BE2C (cell line): ENCODE results near the gene VSTM2B.

Experiments used
- DNase-seq: peaks from one replicate; pipeline ENCODE4 v3.0.0-alpha.2; 2020
- H3K27me3 ChIP-seq: fragments of 250-450 bp; sonication (Bioruptor Pico); 2 replicates; pipeline ENCODE4 v1.5.1; 2020; ENCODE audit warnings: mild to moderate bottlenecking
- H3K36me3 ChIP-seq: fragments of 250-450 bp; sonication (Bioruptor Pico); 2 replicates; pipeline ENCODE4 v1.5.1; 2020; ENCODE audit warnings: mild to moderate bottlenecking
- H3K4me1 ChIP-seq: fragments of 250-450 bp; sonication (Bioruptor Pico); 2 replicates; pipeline ENCODE4 v1.5.1; 2020
- H3K4me3 ChIP-seq: 2 replicates; pipeline ENCODE4 v1.5.1; 2011; ENCODE audit warnings: low read depth, low read length
- H3K9me3 ChIP-seq: fragments of 250-450 bp; sonication (Bioruptor Pico); 2 replicates; pipeline ENCODE4 v1.5.1; 2020
- TF ChIP-seq, protein P1 (sequence below): IDR thresholded peaks from 2 replicates; pipeline ENCODE4 v1.5.1; 2012; ENCODE audit warnings: mild to moderate bottlenecking, low read depth, low read length

Gene VSTM2B

DNA sequence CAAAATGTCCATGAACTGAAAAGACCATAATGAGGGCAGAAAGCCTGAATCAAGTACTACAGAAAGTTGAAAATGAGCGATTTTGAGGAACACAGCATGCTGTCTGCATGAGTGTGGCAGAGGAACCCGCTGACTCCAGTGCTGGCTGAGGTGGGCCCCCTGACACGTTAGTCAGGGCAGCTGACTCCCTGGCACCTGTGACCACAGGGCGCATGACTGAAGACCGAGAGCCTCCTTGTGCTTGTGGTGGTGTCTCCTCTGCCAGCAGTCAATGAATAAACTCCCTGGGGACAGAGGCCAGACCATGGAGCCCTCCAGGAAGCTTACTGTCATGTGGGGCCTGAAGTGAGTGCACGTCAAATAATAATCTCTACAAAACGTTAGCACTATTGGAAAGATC lies 38.4 kb upstream of the VSTM2B start:
- DNase-seq, result no peak
- H3K4me1 ChIP-seq, result no peaks in the 10 kb centered on the region
- TF ChIP-seq, protein P1, sequence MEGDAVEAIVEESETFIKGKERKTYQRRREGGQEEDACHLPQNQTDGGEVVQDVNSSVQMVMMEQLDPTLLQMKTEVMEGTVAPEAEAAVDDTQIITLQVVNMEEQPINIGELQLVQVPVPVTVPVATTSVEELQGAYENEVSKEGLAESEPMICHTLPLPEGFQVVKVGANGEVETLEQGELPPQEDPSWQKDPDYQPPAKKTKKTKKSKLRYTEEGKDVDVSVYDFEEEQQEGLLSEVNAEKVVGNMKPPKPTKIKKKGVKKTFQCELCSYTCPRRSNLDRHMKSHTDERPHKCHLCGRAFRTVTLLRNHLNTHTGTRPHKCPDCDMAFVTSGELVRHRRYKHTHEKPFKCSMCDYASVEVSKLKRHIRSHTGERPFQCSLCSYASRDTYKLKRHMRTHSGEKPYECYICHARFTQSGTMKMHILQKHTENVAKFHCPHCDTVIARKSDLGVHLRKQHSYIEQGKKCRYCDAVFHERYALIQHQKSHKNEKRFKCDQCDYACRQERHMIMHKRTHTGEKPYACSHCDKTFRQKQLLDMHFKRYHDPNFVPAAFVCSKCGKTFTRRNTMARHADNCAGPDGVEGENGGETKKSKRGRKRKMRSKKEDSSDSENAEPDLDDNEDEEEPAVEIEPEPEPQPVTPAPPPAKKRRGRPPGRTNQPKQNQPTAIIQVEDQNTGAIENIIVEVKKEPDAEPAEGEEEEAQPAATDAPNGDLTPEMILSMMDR, result no peak
- H3K36me3 ChIP-seq, result no peaks in the 10 kb centered on the region
- H3K27me3 ChIP-seq, result peaks cover 5% of the 10 kb centered on the region; the same call in 1 of the 2 replicates
- no peak overlapping the region for H3K4me3 ChIP-seq
- no peaks in the 10 kb centered on the region for H3K9me3 ChIP-seq

DNA sequence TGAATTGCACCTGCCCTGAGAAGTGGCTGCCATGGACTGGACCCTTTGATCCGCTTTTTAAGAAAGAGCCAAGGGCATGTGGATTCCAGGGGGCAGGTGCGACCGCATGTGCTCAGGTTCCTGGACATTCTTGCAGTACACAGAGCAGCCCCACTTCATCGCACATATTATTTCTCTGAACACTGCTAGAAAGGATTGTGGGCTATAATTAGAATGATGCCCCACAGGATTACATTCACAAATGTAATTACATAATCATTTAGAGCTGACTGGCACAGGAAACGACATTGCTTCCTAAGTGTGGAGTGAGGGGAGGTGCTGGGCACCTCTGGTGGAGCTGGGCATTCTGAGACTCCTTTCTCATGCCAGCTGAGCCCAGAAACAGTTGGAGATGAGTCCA lies 37.5 kb upstream of the VSTM2B start:
- no peak for DNase-seq
- Histone ChIP-seq H3K4me1 (no peaks in the 10 kb centered on the region), H3K27me3 (peaks cover 5% of the 10 kb centered on the region; the same call in 1 of the 2 replicates)

DNA sequence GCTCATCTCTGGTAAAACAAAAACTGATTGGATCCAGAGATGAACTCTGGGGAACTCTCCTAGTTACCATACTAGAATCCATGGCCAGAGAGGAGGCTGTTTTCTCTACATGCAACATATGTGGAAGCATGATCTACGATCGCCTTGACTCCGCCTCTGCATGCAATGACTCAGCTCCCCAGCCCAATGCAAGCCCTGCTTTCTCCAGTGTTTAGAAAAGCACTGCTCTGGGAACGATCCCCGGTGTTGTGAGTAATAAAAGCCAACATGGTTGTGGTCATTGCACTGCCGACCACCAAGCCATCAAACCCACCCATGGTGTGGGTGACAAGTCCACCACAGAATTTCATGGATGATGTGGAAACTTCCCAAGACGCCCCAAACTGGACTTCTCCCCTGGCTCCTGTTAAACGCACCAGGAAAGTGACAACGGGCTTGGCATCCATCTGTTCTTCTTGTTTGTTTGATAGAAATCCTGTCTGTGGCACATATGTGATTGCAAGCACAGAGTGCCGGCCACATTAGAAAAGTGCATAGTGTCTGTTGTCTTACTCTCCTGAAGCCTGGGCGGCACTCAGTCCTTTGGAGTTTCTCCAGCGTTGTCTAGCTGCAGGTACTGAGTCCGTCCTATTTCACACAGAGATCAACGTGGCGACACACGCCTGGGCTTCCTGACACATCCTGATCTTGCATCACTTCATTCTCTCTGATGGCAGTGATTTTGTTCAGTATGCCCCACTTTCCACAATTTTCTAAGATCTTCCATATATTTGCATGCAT lies 36.4 kb upstream of the VSTM2B start:
- Histone ChIP-seq H3K27me3 (peaks cover 5% of the 10 kb centered on the region; the same call in 1 of the 2 replicates), H3K36me3 (no peaks in the 10 kb centered on the region), H3K9me3 (no peaks in the 10 kb centered on the region), H3K4me1 (no peaks in the 10 kb centered on the region), H3K4me3 (no peak overlapping the region)
- TF ChIP-seq, protein P1, result no peak
- DNase-seq, result no peak

More for the DNA sequence above, 37.5 kb upstream of the VSTM2B start:
- TF ChIP-seq, protein P1, result no peak
- Histone ChIP-seq H3K36me3 (no peaks in the 10 kb centered on the region), H3K9me3 (no peaks in the 10 kb centered on the region), H3K4me3 (no peak overlapping the region)

DNA sequence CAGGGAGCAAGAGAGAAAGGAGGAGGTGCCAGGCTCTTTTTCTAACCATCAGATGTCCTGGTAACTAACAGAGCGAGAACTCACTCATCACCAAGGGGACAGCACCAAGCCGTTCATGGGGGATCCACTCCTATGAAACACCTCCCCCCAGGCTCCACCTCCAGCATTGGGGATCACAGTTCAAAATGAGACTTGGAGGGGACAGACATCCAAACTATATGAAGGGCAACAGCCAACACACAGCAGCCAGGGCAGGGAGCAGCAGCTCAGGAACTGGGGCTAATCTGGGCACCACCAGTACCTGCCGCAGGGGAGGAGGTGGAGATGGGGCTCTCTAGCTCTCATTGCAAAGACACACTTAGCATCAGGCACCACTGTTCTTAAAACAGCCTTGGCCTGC lies 34.3 kb upstream of the VSTM2B start:
- TF ChIP-seq, protein P1, result no peak
- no peaks in the 10 kb centered on the region for H3K36me3 ChIP-seq
- no peaks in the 10 kb centered on the region for H3K9me3 ChIP-seq
- no peaks in the 10 kb centered on the region for H3K4me1 ChIP-seq
- peaks cover 5% of the 10 kb centered on the region; the same call in 1 of the 2 replicates for H3K27me3 ChIP-seq
- DNase-seq, result no peak
- no peak overlapping the region for H3K4me3 ChIP-seq

DNA sequence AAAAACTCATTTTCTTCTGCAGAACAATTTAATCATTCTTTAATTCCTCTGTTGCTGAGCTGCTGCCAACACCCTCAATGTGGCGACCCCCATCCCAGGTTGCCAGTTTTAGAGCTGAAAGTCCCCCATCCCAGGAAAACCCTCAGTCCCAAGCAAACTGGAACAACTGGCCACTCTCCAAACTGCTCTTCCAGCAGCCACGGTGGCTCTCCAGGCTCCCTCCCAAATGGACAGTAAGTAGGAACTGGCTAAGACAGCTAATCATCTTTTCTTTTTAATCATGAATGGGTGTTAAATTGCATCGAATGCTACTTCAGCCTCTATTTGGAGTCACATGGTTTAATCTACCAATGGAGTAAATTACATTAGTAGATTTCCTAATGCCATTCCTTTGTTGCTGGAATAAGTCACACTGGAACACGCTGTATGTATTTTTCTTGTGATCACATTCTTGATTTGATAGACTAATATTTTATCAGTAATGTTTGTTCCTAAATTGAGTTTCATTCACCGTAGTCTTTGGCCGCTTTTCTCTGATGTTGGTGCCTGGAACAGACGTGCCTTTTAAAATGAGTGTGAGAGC lies 33.7 kb upstream of the VSTM2B start:
- H3K36me3 ChIP-seq, result no peaks in the 10 kb centered on the region
- H3K4me1 ChIP-seq, result no peaks in the 10 kb centered on the region
- H3K4me3 ChIP-seq, result no peak overlapping the region
- H3K27me3 ChIP-seq, result peaks cover 5% of the 10 kb centered on the region; the same call in 1 of the 2 replicates
- H3K9me3 ChIP-seq, result no peaks in the 10 kb centered on the region
- no peak for DNase-seq
- TF ChIP-seq, protein P1, result no peak

DNA sequence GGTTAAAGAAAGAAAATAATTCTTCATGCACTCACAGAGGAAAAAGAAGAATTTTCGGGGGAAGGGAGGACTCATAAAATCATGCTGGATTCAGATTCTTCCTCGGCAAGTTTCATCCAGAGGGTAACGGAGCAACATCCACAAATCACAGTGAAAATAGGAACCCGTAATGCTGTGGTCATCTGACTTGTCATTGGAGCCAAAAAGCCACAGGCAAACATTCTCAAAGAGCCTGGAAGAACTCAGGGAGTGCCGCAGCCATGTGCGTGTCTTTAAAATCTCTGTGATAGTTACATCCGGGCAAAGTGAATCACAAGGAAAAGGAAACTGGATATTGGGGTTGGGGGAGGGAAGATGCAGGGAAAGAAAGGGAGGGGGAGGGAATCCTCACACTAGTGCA lies 33.0 kb upstream of the VSTM2B start:
- no peak overlapping the region for H3K4me3 ChIP-seq
- no peaks in the 10 kb centered on the region for H3K4me1 ChIP-seq
- H3K27me3 ChIP-seq, result peaks cover 5% of the 10 kb centered on the region; the same call in 1 of the 2 replicates
- H3K36me3 ChIP-seq, result no peaks in the 10 kb centered on the region
- DNase-seq, result no peak
- no peaks in the 10 kb centered on the region for H3K9me3 ChIP-seq
- TF ChIP-seq, protein P1, result no peak
